ENCODE data around the gene HP.
"Not testable (repeated sequence)": the region's sequence is repeated elsewhere in the genome, so short reads cannot be mapped to it uniquely, and the experiment has no call there.

Gene HP

GRCh38 chr16:72043058-72043457 is 11.2 kb upstream of the HP start:
- no peak for DNase-seq (ENCODE audit: low read depth, low spot score)

- DNase-seq (ENCODE audit: low read depth, low spot score): no peak
These were observed 10.8 kb upstream of the HP start for GRCh38 chr16:72043539-72043938.

GRCh38 chr16:72044296-72044695 is 10.0 kb upstream of the HP start:
- DNase-seq (ENCODE audit: low read depth, low spot score): no peak

DNA sequence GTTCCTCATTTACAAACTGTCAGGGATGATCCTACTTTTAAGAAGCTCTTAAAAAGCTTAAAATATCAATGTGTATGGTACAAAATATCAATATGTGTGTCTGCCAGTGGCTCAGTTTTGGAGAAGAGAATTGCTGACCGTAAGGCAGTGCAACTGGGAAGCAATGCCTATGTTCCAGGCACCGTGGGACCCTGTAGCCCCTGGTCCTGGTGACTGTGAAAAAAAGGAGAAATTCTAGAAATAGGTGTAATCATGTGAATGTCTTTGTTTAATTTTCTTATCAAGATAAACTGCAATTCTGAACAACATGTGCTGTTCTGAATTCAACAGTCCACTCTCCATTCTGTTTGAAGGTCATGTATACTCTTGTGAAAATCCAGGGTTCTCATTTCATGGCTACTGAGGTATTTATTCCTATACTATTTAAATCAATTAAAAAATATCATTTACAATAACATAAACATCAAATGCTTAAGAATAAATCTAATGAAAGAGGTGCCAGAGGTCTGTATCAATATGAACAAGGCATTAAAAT is 9.4 kb upstream of the HP start:
- DNase-seq (ENCODE audit: low read depth, low spot score): no peak

DNA sequence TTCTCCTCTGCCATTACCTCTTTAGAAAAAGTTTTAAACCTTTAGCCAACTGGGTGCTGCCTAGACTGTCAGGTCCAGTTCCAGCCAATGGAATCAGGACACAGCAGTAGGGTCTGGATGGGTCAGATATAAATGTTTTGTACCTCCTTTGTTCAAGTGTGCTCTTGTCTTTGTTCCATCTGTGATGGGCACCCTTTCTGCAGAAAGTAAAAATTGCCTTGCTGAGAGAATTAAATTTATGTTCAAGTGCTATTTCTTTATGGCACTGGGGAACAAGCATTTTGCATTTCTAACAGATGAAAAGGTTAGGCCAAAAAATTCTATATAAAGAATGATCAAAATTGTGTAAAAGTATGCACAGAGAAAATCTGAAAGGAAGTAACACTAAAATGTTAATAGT is 5.2 kb upstream of the HP start:
- DNase-seq (ENCODE audit: low read depth, low spot score): no peak

DNA sequence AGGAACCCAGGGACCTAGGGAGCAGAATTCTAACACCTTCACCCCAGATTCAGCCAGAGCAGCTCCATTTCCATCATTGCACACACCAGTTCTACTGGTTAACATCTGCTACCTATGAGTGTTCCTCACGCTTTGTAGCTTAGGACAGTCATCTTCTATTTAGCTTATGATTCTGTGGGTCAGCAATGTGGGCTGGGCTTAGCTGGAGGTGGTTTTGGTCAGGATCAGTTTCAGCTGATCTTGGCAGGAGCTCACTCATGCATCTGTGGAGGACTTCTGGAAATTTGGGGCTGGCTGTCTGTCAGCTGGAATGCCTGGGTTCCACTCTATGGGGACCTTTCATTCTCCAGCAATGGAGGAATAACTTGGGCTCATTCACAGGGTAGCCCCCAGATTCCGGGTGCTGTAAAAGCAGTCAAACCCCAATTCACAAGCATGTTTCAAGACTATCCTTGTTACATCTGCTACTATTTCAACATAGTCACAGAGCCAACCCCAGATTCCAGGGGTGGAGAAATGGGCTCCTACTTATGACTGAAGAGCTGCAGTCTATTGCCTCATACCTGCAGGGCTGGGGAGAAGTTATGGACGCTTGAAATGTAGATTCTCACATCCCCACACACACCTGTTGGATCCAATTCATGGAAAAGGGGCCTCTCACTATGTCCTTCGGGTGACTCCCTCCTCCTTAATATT is 3.4 kb upstream of the HP start:
- no peak for DNase-seq (ENCODE audit: low read depth, low spot score)

DNA sequence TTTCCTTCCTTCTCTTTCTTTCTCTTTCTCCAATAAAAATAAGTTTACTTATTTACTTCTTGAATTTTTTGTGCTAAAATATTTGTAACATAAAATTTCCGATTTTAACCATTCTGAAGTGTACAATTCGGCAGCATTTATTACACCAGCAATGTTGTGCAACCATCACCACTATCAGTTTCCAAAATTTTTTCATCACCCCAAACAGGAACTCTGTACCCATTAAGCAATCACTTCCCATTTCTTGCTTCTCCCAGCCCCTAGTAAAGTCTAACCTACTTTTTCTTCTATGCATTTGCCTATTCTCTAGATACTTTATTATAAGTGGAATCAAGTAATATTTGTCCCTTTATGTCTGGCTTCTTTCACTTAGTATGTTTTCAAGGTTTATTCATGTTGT is 2.5 kb upstream of the HP start:
- DNase-seq (ENCODE audit: low read depth, low spot score): no peak

- DNase-seq (ENCODE audit: low read depth, low spot score): no peak
These were observed 1.6 kb downstream of the HP start for GRCh38 chr16:72055911-72056310.

GRCh38 chr16:72057313-72057712 is 3.0 kb downstream of the HP start:
- not testable (repeated sequence) for DNase-seq (ENCODE audit: low read depth, low spot score)

DNA sequence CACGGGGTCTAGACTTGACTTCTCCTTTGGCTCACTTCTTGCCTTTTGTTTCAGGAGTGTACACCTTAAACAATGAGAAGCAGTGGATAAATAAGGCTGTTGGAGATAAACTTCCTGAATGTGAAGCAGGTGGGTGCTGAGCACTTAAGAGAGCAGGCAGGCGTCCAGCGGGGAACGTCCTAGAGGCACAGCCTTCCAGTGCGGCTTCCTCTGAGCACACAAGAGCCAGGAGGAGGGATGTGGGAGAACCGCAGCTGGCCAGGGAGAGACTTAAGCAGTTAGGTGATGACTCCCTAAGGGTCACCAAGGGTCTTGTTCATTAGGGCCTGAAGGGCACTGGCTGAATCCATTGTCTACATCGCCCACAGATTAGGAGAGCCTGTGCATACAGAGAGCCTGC is 4.8 kb downstream of the HP start:
- not testable (repeated sequence) for DNase-seq (ENCODE audit: low read depth, low spot score)

DNA sequence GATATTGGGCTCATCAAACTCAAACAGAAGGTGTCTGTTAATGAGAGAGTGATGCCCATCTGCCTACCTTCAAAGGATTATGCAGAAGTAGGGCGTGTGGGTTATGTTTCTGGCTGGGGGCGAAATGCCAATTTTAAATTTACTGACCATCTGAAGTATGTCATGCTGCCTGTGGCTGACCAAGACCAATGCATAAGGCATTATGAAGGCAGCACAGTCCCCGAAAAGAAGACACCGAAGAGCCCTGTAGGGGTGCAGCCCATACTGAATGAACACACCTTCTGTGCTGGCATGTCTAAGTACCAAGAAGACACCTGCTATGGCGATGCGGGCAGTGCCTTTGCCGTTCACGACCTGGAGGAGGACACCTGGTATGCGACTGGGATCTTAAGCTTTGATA is 6.1 kb downstream of the HP start:
- DNase-seq (ENCODE audit: low read depth, low spot score): no peak

- no peak for DNase-seq (ENCODE audit: low read depth, low spot score)
These were observed 7.3 kb downstream of the HP start for GRCh38 chr16:72061564-72061963.

DNA sequence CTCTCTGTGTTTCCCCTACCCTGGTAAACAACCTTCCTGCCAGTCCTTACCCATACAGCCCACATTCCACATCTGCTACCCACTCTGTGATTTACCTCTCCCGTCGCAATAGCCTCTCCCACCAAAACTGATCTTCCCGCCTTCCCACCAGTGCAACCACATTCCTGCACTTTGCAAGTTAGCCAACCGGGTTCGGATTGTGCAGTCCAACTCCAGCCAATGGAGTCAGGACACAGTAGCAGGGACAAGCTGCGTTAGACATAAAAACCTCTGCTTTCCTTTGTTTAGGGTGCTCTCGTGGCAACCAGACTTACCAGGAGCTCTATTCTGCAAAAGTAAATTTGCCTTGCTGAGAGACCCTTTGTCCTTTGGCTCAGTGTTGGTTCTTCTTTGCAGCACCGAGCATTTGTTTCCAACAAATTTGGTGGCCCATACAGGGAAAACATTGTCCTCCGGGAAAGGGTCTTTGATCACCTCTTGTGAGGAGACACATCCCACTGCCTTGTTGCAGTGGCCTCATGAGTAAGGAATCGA is 10.1 kb downstream of the HP start:
- DNase-seq (ENCODE audit: low read depth, low spot score): no peak

DNA sequence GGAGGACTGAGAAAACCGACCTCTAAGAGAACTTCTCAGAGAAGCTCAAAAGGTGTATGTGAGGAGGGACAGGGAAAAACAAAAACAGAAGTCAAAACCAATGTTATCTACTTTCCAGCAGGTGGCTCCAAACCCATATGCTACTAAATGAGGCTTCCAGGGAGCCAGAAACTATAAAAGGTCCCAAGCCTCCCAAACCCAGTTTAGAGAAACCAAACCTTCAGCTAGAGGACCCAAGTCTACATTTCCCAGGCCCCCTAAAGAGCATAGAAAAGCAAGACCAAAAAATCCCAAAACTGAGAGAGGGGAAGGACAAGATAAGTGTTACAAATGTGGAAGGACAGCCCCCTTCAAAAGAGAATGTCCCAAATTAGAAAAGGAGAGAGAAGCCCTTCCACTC is 12.4 kb downstream of the HP start:
- no peak for DNase-seq (ENCODE audit: low read depth, low spot score)

DNA sequence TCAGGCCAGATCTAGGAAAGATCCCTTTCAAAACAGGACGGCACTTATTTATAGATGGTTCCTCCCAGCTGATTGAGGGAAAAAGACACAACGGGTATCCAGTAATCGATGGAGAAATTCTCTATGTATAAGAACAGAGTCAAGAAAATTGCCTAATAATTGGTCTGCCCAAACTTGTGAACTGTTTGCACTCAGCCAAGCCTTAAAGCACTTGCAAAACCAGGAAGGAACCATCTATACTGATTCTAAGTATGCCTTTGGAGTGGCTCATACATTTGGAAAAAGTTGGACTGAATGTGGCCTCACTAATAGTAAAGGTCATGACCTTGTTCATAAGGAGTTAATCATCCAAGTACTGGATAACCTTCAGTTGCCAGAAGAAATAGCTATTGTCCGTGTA is 14.6 kb downstream of the HP start:
- DNase-seq (ENCODE audit: low read depth, low spot score): no peak

DNA sequence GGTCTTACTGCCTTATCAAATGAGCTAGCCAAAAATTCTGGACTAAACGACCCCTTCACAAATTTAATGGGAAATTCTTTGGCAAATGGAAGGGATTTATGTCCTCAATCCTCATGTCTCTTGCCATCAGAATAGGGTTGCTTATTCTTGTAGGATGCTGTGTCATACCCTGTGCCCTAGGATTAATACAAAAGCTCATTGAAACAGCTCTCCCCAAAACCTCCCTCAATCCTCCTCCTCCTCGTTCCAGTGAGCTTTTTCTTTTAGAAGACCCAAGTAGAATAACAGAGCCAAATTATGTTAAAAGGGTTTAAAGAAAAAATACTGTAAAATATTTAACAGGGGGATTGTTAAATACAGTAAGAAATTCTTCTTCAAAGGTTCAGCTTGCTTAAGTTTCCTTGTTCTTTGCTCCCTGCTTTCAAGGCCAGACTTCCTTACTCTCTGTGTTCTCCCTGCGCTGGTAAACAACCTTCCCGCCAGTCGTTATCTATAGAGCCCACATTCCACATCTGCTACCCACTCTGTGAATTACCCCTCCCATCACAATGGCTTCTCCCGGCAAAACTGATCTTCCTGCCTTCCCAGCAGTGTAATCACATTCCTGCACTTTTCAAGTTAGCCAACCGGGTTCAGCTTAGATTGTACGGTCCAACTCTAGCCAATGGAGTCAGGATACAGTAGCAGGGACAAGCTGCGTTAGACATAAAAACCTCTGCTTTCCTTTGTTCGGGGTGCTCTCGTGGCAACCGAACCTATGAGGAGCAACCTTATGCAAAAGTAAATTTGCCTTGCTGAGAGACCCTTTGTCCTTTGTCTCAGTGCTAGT is 18.4 kb downstream of the HP start:
- DNase-seq (ENCODE audit: low read depth, low spot score): no peak

DNA sequence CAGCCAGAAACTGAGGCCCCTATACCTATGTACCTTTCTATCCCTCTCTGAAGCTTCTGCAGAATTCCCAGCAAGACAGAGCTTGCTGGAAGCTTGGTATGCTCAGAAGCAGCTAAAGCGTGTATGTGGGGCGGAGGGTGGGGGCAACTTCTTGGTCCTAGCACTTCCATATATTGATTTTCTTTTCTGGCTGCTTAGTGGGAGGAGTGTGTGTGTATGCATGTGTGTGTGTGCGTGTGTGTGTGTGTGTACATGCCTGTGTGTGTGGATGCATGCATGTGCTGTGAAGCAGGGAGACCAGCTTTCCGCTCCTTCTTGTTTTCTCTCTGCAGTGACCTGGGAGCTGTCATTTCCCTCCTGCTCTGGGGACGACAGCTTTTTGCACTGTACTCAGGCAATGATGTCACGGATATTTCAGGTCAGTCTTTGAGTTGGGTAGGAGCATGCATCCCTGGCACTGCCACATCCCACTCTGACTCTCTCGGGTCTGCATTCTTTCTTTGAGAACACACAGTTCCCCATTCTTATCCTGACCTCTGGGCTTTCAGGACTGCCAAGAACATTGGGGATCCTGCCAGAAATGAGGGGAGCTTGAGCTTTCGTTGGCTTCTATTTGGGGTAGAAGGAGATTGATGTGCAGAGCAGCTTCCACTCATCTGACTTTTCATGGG is 19.4 kb downstream of the HP start:
- no peak for DNase-seq (ENCODE audit: low read depth, low spot score)

GRCh38 chr16:72075067-72075466 is 20.8 kb downstream of the HP start:
- DNase-seq (ENCODE audit: low read depth, low spot score): not testable (repeated sequence)

DNA sequence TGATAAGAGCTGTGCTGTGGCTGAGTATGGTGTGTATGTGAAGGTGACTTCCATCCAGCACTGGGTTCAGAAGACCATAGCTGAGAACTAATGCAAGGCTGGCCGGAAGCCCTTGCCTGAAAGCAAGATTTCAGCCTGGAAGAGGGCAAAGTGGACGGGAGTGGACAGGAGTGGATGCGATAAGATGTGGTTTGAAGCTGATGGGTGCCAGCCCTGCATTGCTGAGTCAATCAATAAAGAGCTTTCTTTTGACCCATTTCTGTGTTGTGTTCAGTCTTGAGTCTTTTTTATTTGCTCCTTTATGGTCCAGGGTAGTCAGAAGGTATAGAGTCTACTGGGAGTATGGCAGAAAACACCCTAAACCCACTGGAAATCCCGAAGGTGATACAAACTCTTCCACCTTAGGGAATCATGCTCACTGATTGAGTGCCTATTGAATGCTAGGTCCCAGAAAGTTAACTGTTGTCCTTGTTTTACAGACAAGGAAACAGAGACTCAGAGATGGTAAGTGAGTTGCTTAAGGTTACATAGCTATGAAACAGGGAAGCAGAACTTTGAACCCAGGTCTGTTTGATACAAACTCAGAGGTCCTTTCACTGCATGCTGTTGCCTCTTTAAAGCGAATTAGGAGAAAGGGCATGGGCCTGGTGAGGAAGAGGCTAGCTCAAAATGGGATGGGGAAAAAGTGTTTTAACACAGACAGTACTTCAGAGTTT is 22.8 kb downstream of the HP start:
- DNase-seq (ENCODE audit: low read depth, low spot score): not testable (repeated sequence)

DNA sequence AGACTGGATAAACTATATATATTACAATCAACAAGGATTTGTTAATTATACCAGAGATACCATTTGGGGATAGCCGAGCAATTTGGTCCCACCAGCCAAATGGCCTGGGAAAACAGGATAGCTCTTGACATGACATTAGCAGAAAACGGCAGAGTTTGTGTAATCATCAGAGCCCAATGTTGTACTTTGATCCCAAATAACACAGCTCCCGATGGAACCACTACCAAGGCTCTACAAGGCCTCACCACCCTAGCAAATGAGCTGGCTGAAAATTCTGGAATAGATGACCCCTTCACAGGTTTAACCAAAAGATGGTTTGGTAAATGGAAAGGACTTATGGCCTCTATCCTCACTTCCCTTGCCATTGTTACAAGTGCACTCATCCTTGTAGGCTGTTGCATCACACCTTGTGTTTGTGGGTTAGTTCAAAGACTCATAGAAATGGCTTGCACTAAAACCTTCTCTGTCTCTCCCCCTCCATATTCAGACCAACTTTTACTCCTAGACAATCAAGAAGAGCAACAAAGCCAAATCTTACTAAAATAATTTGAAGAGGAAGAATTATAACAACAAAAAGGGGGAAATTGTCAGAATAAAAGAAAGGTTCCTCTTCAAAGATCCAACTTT is 29.6 kb downstream of the HP start:
- DNase-seq (ENCODE audit: low read depth, low spot score): no peak

DNA sequence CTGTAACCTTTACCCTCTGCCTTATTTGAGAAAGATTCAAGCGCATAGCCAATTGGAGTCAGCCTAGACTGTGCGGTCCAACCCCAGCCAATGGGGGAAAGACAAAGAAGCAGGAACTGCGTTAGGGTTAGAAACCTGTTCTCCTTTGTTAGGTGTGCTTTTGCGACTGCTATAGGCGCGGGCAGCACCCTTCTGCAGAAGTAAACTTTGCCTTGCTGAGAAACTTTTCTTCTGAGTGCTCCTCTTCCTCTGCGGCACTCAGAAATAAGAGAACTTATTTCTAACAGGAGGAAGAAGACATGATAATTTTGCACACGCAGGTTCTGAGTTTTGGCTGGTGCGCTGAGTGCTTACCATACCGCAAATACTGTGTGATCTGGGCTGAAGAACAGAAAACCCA is 30.1 kb downstream of the HP start:
- no peak for DNase-seq (ENCODE audit: low read depth, low spot score)
